Muscle layer of colon (tissue), 2 donors: ENCODE data around the gene TRPM6.

Experiments used
- H3K27ac ChIP-seq: one replicate; pipeline ENCODE4 v1.7.0; 2013; ENCODE audit warnings: low read depth, mild to moderate bottlenecking, low read length, moderate library complexity
- H3K27me3 ChIP-seq, 2 donors: one replicate each; pipeline ENCODE4 v1.7.0; 2013; ENCODE audit warnings: low read length in 2 of 2, mild to moderate bottlenecking in 2 of 2; ENCODE audit not compliant: insufficient read depth in 2 of 2, control insufficient read depth in 1 of 2
- H3K36me3 ChIP-seq: one replicate; pipeline ENCODE4 v1.7.0; 2013; ENCODE audit warnings: mild to moderate bottlenecking, low read length; ENCODE audit not compliant: insufficient read depth
- H3K4me1 ChIP-seq: one replicate; pipeline ENCODE4 v1.7.0; 2013; ENCODE audit warnings: mild to moderate bottlenecking, low read length; ENCODE audit not compliant: insufficient read depth
- H3K4me3 ChIP-seq, 2 donors: one replicate each; pipeline ENCODE4 v1.7.0; 2013; ENCODE audit warnings: low read length in 2 of 2, low read depth in 1 of 2, mild to moderate bottlenecking in 1 of 2, moderate library complexity in 1 of 2
- H3K9ac ChIP-seq: one replicate; pipeline ENCODE4 v1.7.0; 2013; ENCODE audit warnings: low read length
- H3K9me3 ChIP-seq: one replicate; pipeline ENCODE4 v1.7.0; 2013; ENCODE audit warnings: mild to moderate bottlenecking, low read length
- donor health status: abdominal sarcoma.
- donor health status: Adenocarcinoma of cecum.

The TRPM6 gene

DNA sequence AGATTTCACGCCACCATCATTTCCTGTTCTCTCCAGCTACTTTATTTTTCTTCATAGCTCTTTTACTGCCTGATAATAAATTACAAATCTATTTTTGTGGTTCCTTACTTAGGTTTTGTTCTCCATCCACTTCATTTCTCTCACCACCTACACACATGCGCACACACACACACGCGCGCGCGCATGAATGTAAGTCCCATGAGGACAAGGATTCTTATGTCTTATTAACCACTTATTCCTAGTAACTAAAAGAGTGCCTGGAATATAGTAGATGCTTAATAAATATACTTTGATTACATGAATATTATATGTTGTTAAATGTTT, 116.5 kb downstream of the TRPM6 start:
- Histone ChIP-seq H3K4me1 (no peaks in the 10 kb centered on the region), H3K4me3 (no peak overlapping the region), H3K36me3 (no peaks in the 10 kb centered on the region), H3K9me3 (no peaks in the 10 kb centered on the region), H3K27me3 (peaks cover 0 to 8% of the 10 kb centered on the region in 2 donors), H3K27ac (no peak overlapping the region), H3K9ac (no peak overlapping the region)

DNA sequence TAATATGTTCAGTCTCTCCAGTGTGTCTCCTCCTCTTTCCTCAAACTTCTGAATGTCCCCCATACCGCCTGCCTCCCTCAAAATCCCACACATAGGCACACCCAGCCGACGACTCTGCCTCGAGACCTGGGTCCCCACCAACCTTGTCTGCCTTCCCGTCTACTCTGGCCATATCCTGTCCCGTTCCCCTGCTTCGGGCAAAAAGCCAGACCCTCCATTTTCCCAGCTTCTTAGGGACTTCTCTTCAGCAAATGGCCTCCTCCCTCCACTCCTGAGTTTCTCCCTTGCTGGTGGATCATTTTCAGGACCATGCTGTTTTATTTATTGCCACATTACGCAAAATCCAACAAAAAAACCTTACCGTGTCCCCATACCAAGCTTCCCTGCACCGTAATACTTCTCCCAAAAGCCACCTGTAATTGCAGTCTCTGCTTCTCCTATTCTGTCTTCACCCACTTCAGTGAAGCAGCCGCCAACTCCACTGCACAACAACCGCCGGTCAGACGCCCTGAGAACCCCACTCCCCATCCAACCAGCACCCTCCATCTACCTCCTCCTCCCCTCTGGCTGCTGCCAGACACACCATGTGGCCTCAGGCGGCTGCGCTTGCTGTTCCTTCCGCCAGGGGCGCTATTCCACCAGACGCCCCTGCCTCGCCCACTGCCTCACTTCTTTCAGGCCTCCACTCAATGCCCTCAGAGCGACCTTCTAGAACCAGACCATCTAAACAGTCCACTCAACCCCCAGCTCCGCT, 117.0 kb downstream of the TRPM6 start:
- H3K4me3 ChIP-seq = no peak overlapping the region
- H3K9ac ChIP-seq = no peak overlapping the region
- no peaks in the 10 kb centered on the region for H3K36me3 ChIP-seq
- H3K9me3 ChIP-seq = no peaks in the 10 kb centered on the region
- H3K4me1 ChIP-seq = no peaks in the 10 kb centered on the region
- H3K27ac ChIP-seq = no peak overlapping the region
- H3K27me3 ChIP-seq = peaks cover 0 to 8% of the 10 kb centered on the region in 2 donors

DNA sequence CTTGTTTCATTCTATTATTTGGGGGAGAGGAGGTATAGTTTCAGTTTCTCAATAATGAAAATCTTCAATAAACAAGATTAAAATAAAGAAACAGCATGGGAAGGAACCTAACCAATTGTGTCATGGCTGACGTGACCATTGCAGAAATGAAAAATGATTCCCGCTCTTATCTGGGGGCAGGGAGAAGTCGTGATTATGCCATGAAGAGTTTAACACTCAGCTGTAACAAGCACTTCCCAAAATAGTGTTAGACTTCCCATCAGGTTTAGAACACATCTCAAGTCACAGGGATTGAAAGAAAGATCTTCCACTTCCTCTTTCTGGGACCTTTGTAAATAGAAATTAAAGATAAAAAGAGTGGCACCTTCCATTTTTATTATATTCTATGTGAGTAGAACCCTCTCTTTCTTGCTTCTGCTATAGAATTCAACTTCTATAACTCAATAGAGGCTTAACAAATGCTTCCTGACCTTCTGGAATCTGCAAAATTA, 122.2 kb downstream of the TRPM6 start:
- H3K27me3 ChIP-seq = peaks cover 0 to 2% of the 10 kb centered on the region in 2 donors
- no peaks in the 10 kb centered on the region for H3K9me3 ChIP-seq
- H3K36me3 ChIP-seq = no peaks in the 10 kb centered on the region
- H3K4me3 ChIP-seq = no peak overlapping the region
- H3K27ac ChIP-seq = no peak overlapping the region
- H3K4me1 ChIP-seq = no peaks in the 10 kb centered on the region
- H3K9ac ChIP-seq = no peak overlapping the region

DNA sequence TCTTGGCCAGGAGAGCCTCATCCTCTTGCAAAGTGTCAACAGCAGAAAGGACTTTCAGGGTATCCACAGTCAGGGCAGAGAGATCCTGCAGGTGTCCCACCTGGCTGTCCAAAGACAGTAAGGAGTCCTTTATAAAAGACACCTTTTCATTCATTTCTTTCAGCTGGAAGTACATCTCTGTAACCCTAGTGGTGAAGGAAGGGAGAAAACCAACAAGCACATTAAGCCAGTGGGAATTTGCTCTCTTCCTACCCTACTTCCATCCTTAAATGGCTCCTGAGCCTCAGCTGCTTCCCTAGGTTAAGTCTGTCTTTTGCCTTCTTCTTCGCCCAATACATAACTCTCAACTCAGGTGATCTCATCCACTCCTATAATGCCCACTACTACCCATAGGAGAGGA, 124.8 kb downstream of the TRPM6 start:
- Histone ChIP-seq H3K4me3 (no peak overlapping the region), H3K9ac (no peak overlapping the region), H3K27me3 (no peaks in the 10 kb centered on the region), H3K27ac (no peak overlapping the region), H3K36me3 (no peaks in the 10 kb centered on the region), H3K4me1 (no peaks in the 10 kb centered on the region), H3K9me3 (no peaks in the 10 kb centered on the region)

DNA sequence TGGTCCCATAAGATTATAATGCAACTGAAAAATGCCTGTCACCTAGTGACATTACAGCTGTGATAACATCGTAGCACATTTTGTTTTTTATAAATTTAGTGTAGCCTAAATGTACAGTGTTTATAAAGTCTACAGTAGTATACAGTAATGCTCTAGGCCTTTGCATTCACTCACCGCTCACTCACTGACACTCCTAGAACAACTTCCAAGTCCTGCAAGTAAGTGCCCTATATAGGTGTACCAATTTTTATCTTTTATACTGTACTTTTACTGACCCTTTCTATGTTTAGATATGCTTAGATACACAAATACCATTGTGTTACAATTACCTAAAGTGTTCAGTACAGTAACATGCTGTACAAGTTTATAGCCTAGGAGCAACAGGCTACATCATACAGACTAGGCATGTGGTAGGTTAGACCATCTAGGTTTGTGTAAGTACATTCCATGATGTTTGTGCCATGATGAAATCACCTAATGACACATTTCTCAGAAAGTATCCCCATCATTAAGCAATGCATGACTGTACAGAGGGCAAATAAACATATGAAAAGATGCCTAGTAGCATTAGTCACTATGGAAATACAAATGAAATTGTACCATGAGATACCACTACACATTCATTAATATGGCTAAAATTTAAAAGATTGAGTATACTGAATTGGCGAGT, 127.6 kb downstream of the TRPM6 start:
- no peaks in the 10 kb centered on the region for H3K9me3 ChIP-seq
- no peak overlapping the region for H3K27ac ChIP-seq
- H3K9ac ChIP-seq = no peak overlapping the region
- H3K27me3 ChIP-seq = no peaks in the 10 kb centered on the region
- no peaks in the 10 kb centered on the region for H3K36me3 ChIP-seq
- no peak overlapping the region for H3K4me3 ChIP-seq
- no peaks in the 10 kb centered on the region for H3K4me1 ChIP-seq

DNA sequence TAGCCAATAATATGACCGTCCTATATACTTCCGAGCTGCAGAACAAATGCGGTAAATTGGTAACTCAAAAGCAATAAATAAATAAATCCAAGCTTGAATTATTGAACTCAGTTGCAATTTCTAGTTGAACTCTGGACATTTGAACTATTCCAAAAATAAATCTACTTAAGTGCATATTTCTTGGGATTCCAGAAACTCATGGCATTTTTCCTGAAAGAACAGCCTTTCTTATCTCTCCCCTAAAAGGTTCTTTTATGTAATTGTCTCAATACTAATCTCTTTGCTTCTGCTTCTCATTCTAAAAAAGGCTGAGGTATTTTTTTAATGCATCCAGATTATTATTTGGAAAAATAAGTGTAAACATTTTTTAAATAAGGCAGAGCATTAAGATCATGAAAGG, 131.7 kb downstream of the TRPM6 start:
- Histone ChIP-seq H3K9ac (no peak overlapping the region), H3K36me3 (no peaks in the 10 kb centered on the region), H3K4me1 (no peaks in the 10 kb centered on the region), H3K27ac (no peak overlapping the region), H3K4me3 (no peak overlapping the region), H3K27me3 (no peaks in the 10 kb centered on the region), H3K9me3 (no peaks in the 10 kb centered on the region)

DNA sequence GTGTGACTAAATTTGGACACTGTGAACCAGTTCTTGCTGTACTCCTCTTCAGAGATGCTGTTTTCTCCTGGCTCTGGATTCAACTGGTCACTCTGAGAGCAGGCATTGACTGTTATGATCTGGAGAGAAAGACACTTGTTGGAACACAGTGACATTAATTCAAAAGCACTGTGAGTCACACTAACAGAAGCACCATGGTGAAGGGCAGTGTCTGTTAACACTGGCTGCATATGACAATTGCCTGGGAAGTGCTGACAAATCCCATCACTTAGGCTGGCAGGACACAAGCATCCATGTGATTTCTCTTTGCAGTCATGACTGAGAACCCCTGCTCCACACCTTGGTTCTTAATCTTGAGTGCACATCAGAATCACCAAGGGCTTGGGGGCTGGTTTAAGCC, 132.4 kb downstream of the TRPM6 start:
- no peaks in the 10 kb centered on the region for H3K9me3 ChIP-seq
- H3K27ac ChIP-seq = no peak overlapping the region
- no peak overlapping the region for H3K4me3 ChIP-seq
- no peaks in the 10 kb centered on the region for H3K4me1 ChIP-seq
- no peaks in the 10 kb centered on the region for H3K36me3 ChIP-seq
- no peaks in the 10 kb centered on the region for H3K27me3 ChIP-seq
- H3K9ac ChIP-seq = no peak overlapping the region

DNA sequence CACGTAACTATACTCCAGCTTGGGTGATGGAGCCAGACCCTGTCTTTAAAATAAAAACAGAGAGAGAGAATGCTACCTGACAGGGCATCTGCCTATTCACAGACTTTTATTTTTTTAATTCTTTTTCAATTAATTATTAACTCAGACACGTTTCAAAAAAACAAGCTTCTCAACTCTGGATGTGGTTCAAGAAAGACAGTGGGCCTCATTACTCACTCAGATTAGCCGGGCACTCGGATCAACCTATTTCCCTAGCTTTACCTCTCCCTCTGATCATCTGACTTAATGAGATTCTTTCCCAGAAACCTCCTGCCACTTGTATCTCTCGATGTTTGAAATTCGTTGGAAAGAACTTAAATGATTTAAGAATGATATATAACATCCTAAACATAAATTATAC, 134.1 kb downstream of the TRPM6 start:
- H3K27me3 ChIP-seq = no peaks in the 10 kb centered on the region
- H3K9ac ChIP-seq = no peak overlapping the region
- no peaks in the 10 kb centered on the region for H3K36me3 ChIP-seq
- H3K9me3 ChIP-seq = no peaks in the 10 kb centered on the region
- H3K27ac ChIP-seq = no peak overlapping the region
- no peak overlapping the region for H3K4me3 ChIP-seq
- no peaks in the 10 kb centered on the region for H3K4me1 ChIP-seq

DNA sequence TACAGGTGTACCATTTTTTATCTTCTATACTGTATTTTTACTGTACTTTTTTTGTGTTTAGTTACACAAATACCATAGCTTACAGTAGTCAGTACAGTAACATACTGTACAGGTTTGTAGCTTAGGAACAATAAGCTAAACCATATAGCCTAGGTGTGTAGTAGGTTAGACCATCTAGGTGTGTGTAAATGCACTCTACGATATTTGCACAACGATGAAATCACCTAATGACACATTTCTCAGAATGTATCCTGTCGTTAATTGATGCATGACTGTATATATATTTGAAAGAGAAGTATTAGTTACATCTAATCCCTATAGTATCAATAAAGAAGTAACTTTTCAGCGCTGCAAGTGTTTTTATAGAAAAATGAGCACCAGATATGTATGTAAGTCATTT, 138.8 kb downstream of the TRPM6 start:
- Histone ChIP-seq H3K9me3 (no peaks in the 10 kb centered on the region), H3K27me3 (no peaks in the 10 kb centered on the region), H3K9ac (no peak overlapping the region), H3K36me3 (no peaks in the 10 kb centered on the region), H3K27ac (no peak overlapping the region), H3K4me1 (no peaks in the 10 kb centered on the region), H3K4me3 (no peak overlapping the region)

DNA sequence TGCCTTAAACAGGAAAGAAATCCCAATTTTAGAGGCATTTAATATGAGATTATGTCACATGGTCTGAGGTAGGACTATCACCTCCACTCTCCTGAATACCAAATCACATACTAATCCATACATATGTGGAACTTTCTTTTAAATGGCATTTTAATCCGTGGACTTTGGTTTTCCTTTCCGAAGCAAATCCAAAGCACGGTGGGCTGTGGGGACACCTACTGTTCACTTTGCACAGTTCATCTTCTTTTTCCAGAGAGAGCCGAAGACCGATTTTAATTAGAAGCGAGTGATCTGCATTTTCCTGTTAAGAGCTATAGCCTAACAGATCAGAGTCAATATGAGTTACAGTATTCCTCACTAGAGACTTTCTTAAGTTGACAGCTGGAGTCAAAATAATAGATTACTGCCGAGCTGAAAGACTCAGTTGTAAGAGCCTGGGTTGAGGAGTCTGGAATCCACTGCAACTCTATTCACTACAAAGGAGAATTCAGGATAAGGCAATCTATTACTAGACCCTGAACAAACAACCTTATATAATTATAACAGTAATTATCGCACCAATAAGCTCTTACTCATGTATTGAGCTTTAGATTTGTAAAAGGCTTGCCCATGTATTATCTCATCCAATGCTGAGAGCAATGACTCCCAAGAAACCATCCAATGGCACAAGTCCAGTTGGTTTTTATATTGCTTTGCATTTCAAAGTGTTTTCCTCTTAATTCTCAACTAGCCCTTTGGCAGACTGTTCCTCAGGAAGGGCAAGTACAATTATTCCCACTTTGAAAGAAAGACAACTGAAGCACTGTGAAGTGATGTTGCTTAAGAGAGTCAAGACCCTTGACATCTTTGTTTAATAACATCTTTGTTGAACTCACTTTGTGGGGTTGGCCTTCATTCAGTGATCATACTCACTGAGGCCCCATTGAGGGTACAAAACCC, 144.7 kb downstream of the TRPM6 start:
- no peak overlapping the region for H3K9ac ChIP-seq
- H3K27ac ChIP-seq = no peak overlapping the region
- no peaks in the 10 kb centered on the region for H3K27me3 ChIP-seq
- no peaks in the 10 kb centered on the region for H3K4me1 ChIP-seq
- H3K4me3 ChIP-seq = no peak overlapping the region
- no peaks in the 10 kb centered on the region for H3K36me3 ChIP-seq
- no peaks in the 10 kb centered on the region for H3K9me3 ChIP-seq

DNA sequence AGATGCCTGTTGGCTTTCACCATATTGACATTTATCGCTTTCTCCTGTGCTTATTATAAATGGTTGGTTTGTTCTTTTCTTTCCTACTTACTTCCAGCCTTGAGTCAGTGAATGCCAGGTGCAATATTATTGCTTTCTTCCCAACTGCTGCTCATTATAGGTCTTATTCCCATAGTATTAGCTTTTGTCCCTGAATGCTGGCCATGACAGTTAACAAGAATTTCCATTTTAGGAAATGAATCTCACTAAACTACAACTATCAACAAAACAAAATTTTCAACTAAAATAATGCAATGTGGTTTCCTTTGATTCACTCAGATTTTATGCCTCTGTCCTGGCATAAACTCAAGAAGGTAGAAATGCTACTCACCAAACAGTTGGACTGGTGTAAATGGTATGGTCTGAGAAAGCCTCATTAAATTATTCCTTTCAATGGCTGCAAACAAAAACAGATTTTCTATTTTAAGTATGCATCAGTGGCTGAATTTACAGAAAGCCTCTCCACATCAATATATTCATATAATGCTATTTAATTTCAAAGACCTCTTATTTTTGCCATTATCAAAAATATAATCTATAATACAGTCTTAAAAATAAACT, 145.4 kb downstream of the TRPM6 start:
- Histone ChIP-seq H3K9me3 (no peaks in the 10 kb centered on the region), H3K9ac (no peak overlapping the region), H3K36me3 (no peaks in the 10 kb centered on the region), H3K4me3 (no peak overlapping the region), H3K27me3 (no peaks in the 10 kb centered on the region), H3K4me1 (no peaks in the 10 kb centered on the region), H3K27ac (no peak overlapping the region)
